ENCODE data around the gene LRR1.
"Not testable (repeated sequence)": the region's sequence is repeated elsewhere in the genome, so short reads cannot be mapped to it uniquely, and the experiment has no call there.

The LRR1 gene

DNA sequence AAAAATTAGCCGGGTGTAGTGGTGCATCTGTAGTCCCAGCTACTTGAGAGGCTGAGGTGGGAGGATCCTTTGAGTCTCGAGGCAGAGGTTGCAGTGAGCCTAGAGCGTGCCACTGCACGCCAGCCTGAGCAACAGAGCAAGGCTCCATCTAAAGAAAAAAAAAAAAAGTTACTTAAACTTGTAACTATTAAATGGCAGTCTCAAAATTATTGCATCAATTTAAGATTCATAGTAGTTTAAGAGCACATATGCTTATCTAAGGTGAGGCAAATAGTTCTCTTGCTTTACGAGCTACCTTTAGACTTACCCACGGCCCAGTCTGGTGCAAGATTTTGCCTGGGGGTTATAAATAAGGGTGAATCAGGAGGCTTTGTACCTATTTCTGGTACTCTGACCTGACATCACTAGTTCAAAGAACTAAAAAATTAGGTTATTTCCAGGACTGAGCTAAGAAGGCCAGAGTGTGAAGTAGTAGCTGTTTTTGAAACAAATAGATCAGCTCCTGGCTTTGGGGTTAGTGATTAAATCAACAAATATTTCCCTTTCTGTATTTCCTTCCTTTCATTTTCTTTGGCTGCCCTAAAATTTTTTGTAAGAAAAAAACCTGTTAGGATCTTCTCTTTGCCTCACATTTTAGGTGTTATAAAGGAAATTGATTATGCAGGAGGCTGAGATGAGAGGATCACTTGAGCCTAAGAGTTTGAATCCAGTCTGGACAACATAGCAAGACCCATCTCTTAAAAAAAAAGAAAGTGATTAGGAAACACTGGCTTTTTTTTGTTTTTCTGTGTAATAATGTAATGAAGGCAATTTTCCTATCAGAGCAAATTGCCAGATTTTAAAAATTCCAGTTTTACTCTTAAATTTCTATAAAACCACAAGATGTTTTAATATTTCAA, 25.4 kb downstream of the LRR1 start:
- DNase-seq (ENCODE audit: low read depth, low spot score): no peak

DNA sequence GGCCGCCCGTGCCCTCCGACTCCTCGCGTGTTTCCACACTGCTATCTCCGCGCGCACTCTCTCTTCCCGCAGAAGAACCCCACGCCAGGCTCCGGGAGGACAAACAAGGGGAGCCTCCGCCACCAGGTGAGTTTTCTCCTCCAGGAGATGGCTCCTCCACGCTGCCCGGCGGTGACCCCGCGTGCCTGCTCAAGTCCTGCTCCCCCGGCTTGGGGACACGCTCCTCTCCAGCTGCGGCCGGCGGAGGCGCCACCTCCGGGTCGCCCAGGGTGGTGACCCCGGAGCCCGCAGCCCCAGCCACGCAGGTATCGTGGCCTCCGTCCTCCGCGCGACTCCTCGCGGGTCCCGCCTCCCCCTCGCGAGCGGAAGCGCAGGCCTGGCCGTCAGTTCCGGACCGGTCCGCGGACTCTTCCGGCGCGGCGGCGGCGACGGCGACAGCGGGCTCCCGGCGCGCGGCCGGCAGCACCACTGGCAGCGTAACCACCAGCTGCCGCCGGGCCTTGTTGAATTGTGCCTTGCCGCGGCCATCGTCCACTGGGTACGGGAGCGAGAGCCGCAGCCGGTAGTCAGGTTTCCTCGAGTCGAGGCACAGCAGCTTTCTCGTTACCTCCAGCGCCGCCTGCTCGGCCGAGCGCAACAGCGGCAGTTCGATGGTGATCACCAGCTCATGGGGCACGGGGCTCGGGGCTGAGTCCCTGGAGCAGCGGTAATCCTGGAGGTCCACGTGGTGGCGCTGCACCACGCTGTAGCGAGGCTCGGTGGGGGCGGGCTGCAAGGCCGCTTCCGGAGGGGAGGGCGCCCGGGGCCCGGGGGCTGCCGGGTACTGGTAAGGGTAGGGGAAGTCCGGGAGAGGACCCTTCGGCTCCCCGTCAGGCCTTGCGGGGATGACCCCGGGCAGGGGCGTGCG, 35.2 kb downstream of the LRR1 start:
- DNase-seq (ENCODE audit: low read depth, low spot score): peak; percentile 99

DNA sequence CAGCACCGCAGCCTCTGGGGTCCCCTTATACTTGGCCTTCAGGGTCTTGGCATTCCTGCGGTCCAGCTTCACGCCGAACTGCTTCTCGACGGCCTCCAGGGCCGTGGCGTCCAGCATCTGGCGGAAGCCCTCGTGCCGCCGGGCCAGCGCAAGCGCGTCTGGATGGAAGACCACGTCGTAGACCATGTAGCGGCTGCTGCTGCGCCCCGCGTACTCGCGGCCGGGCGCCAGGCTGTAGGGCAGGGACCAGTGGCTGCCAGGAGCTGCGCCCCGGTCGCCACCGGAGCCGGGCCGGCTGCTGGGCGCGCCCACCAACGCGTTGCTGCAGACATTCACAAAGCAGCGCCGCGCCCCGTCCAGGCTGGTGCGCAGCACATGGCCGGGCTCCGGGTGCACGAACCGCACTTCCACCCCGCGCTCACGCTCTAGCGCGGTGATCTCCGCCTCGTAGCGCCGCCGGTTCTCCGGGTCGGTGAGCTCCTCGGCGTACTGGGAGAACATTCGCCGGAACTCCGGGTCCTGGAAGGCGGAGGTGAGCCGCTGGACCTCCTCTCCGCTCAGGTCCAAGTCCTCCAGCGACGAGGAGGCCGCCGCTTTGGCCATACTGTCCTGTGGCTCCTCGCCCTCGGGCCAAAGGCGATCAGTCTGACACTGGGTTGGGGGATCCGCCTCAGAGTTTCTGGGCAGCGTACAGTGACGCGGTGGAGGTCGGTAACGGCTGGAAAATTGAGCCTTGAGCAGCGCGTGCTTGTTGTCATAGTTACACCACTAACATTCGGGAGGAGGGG, 36.0 kb downstream of the LRR1 start, which contains the start of gene DNAAF2:
TSS of gene DNAAF2 (minus strand) at position 698 of the 788 bp plus-strand sequence. CDS start at position 603, 95 bp downstream.
- DNase-seq (ENCODE audit: low read depth, low spot score): peak; percentile 88

DNA sequence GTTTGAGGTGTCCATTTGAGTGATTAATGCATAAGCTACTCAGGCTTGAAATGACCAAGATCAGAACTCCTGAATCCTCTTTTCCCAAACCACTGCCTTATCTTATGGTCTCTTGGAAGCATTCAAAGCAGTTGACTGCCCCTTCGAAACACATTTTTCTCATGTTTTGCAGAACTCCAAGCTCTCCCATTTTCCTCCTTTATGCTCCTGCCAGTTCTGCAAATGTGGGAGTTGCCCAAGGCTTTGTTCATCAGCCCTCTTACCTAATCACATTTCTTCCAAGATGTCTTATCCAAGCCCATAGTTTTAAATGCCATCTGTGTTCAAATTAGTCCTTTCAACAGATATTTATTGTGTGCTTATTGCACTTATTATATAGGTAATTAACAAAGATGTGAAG, 38.1 kb downstream of the LRR1 start:
- DNase-seq (ENCODE audit: low read depth, low spot score): no peak

DNA sequence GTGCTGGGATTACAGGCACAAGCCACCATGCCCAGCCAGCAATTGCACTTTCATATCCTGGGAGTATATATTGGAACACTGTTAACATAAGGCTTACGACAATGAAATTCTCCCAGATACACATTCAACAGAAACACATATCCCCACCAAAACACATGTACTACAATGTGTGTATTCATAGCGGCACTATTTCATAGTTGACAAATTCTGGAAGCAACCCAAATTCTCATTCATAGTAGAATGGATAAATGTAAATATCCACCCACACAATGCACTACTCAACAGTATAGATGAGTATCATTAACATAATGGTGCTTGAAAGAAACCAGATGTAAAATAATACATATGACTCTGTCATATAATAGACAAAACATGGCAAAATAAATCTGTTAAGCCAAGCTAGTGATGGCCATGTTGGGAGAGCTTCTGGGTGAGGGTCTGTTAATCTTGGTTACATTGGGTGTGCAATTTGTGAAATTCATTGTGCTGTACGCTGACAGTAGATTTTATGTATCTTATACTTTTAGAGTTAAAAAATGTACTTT, 38.9 kb downstream of the LRR1 start:
- no peak for DNase-seq (ENCODE audit: low read depth, low spot score)

DNA sequence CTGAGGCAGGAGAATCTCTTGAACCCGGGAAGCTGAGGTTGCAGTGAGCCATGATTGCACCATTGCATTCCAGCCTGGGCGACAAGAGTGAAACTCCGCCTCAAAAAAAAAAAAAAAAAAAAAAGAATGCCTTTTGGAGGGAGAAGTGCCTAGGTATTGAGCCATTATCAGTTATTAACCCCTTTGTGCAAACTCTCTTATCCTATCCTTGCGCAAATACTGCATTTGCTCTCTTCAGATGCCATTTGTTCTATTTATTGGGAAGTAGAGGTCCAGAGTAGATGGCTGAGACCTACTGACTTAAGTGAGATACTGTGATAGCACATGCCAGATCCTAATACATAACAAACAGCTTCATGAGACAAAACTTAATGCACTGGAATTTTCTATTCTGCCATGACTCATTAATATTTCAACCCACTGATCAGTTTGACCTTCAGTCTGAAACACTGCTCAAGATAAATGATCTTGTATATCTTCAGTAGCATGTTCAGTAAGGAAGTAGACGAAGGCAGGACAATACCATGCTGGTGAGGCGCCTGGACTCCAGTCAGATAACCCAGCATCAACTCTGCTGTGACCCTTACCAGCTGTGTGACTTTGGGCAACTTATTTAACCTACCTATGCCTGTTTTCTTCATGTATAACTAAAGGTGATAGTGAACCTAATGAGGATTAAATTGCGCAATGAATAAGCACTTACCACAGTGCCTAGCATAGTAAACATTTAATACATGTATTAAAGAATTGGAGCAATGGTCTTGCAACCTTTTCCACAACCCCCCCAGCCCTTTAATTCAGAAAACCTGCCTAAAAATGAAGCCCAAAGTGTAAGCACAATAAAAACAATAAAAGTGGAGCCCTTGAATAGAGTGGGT, 42.0 kb downstream of the LRR1 start:
- DNase-seq (ENCODE audit: low read depth, low spot score): no peak

DNA sequence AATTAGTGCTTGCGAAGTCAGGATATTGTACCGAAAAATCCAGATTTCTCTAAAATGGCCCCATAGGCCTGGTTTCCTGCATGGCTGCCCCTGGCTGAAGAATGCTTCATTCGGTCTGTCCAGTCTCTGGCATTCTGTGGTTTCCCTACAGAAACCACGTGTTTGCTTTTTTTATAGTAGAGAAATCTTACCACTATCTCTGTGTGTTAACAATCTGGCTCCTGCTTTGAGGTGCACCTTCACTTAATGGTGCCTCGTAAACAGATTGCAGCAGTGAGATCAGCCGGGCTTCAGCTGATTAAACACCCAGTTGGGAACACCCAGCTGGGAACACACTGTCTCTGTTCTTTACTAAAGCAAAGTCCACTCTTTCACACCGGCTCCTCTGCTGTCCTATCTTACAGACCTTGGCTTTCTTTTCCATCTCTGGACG, 43.0 kb downstream of the LRR1 start:
- peak; percentile 53 for DNase-seq (ENCODE audit: low read depth, low spot score)

DNA sequence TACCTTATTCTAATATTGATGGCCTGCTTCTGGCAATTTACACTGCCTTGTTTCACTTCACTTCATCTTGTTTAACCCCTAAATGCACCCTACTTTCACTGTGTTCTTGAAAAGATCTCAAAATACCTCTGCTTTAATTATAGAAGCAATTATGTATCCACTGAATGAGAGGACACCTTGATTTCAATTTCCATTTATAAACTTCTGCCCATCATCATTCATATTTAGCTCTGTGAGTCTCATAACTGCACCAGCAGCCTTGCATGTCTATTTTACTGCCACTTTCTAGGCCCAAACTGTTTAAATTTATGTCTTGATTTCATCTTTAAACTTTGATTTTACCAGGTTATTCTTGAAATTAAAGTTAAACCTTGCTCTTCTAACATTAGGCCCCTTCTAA, 43.4 kb downstream of the LRR1 start:
- no peak for DNase-seq (ENCODE audit: low read depth, low spot score)

DNA sequence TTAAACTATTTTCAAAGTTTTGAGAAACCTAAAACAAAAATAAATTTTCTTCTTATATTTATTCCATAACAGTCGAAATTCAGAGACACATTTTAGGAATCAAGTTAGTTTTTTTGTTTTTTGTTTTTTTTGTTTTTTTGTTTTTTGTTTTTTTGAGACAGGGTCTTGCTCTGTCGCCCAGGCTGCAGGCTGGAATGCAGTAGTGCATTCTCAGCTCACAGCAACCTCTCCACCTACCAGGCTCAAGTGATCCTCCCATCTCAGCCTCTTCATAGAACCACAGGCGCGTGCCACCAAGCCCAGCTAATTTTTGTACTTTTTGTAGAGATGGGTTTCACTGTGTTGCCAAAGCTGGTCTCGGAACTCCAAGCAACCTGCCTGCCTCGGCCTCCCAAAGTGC, 54.8 kb downstream of the LRR1 start:
- DNase-seq (ENCODE audit: low read depth, low spot score): no peak

DNA sequence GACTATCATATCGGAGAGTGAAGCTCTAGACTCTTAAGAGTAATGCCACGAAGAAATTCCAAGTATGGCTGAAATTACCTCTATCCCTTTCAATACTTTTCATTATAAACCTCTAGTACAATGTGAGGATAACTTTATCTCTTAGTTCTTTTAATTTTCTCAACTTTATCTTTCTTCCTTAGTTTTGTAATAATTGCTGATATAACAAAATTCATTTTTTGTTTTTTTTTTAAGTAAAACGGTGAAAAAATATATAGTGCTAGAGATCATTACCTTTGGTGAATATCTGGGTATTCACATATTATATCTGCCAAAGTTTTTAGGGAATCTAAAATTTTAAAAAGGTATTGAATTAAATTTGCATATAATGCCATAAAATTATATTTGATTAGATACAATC, 55.8 kb downstream of the LRR1 start:
- DNase-seq (ENCODE audit: low read depth, low spot score): no peak

DNA sequence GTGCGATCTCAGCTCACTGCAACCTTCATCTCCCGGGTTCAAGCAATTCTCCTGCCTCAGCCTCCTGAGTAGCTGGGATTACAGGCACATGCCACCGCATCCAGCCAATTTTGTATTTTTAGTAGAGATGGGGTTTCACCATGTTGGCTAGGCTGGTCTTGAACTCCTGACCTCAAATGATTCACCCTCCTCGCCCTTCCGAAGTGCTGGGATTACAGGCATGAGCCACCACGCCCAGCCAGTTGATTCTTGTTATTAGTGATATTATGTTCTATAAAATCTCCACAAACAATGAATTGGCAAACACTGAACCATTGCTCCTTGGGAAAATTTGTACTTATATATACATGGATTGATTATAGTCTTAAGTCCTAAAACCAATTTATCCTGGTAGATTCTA, 58.8 kb downstream of the LRR1 start:
- not testable (repeated sequence) for DNase-seq (ENCODE audit: low read depth, low spot score)

DNA sequence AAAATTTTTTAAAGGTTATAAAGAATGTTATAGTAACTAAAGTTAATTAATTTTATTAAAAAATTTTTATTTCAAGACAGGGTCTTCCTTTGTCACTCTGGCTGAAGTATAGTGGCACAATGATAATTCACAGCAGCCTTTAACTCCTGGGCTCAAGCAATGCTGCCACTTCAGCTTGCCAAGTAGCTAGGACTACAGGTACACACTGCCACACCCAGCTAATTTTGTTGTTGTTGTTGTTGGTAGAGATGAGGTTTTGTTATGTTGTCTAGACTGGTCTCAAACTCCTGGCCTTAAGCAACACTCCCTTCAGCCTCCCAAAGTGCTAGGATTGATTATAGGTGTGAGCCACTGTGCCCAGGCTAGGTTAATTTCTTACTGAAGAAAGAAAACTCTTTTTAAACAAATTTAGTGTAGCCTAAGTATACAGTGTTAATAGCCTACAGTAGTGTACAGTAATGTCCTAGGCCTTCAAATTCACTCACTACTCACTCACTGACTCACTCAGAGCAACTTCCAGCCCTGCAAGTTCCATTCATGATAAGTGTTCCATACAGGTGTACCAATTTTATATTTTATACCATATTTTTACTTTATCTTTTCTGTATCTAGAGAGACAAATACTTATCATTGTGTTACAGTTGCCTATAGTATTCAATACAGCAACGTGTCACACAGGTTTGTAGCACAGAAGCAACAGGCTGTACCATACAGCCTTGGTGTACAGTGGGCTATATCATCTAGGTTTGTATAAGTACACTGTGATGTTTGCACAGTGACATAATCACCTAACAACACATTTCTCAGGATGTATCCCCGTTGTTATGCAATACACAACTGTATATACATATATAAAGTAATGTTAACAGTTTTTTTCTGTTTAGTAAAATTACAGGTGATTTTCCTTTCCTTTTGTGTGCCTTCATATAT, 61.1 kb downstream of the LRR1 start:
- DNase-seq (ENCODE audit: low read depth, low spot score): no peak

All from astrocyte of the hippocampus (primary cell).